ENCODE data around the gene CD48. TPM values are rescaled to one million over a fixed set of nuclear protein-coding genes. Genes with fewer than 3 reads are reported as not detected.
"Not testable (repeated sequence)": the region's sequence is repeated elsewhere in the genome, so short reads cannot be mapped to it uniquely, and the experiment has no call there.

CD48 gene
- total RNA-seq, 6 experiments from 2014 or later = not detected

DNA sequence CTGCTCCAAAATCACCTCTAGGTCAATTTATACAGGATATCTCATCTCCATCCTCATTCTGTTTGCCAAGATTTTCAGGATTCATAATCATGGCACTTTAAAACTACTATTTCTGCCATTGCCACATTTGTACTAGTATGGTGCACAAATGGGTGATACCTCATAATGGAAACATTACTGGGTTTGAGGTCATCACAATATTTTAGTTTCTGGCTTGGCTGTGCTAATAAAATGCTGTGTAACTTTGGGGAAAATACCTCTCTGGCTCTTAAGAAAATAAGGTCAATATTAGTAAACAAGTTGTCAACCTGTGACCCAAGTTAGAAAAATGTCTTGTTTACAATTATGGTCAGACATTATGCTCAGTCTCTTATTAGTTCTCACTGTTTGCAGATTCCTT is 22.7 kb upstream of the CD48 start:
- Mint-ChIP-seq H3K9me3 (no peaks in the 10 kb centered on the region), H3K4me1 (ENCODE audit: low read depth) (no peaks in the 10 kb centered on the region), H3K36me3 (ENCODE audit: low read depth) (no peaks in the 10 kb centered on the region), H3K4me3 (no peak overlapping the region), H3K27me3 (ENCODE audit: insufficient read depth) (peaks cover 4% of the 10 kb centered on the region; the same call in 1 of the 2 replicates), H3K27ac (no peak overlapping the region)
- no peak for DNase-seq
- TF ChIP-seq, protein P1, sequence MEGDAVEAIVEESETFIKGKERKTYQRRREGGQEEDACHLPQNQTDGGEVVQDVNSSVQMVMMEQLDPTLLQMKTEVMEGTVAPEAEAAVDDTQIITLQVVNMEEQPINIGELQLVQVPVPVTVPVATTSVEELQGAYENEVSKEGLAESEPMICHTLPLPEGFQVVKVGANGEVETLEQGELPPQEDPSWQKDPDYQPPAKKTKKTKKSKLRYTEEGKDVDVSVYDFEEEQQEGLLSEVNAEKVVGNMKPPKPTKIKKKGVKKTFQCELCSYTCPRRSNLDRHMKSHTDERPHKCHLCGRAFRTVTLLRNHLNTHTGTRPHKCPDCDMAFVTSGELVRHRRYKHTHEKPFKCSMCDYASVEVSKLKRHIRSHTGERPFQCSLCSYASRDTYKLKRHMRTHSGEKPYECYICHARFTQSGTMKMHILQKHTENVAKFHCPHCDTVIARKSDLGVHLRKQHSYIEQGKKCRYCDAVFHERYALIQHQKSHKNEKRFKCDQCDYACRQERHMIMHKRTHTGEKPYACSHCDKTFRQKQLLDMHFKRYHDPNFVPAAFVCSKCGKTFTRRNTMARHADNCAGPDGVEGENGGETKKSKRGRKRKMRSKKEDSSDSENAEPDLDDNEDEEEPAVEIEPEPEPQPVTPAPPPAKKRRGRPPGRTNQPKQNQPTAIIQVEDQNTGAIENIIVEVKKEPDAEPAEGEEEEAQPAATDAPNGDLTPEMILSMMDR (IDR thresholded peaks at IDR 0.05) = no peak

DNA sequence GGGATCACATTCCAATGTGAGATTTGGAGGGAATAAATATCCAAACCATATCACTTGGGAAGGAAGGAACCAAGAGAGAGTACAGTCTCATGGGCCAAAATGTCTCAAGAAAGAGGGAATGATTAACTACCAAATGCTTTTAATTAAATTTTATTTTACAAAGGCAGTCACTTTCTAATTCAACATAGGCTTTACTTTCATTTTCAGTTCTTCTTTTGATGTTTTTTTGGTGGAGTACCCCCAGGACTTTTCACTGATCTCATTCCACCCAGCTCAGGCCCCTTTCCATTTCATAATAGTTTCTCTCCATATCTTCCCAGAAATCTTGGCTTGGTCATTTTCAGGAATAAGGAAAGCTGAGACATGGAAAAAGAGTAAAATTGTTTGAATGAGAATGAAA is 22.3 kb upstream of the CD48 start:
- DNase-seq = no peak
- H3K4me1 Mint-ChIP-seq (ENCODE audit: low read depth) = no peaks in the 10 kb centered on the region
- no peaks in the 10 kb centered on the region for H3K36me3 Mint-ChIP-seq (ENCODE audit: low read depth)
- H3K4me3 Mint-ChIP-seq = no peak overlapping the region
- TF ChIP-seq, protein P1 (IDR thresholded peaks at IDR 0.05) = no peak
- H3K27ac Mint-ChIP-seq = no peak overlapping the region
- no peaks in the 10 kb centered on the region for H3K9me3 Mint-ChIP-seq
- H3K27me3 Mint-ChIP-seq (ENCODE audit: insufficient read depth) = peaks cover 4% of the 10 kb centered on the region; the same call in 1 of the 2 replicates

DNA sequence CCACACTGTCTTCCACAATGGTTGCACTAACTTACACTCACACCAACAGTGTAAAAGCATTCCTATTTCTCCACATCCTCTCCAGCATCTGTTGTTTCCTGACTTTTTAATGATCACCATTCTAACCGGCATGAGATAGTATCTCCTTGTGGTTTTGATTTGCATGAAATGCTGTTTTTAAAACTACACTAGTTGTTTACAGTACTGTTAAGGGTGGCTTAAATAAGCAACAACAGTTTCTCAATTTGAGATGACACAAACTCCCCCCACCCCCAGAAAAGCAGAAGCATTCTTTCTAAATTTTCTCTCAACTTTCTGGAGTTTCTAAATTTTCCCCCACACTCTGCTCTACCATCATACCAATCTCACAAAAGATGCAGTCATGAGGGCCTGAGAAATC is 20.4 kb upstream of the CD48 start:
- Mint-ChIP-seq H3K9me3 (no peaks in the 10 kb centered on the region), H3K4me1 (ENCODE audit: low read depth) (no peaks in the 10 kb centered on the region), H3K4me3 (no peak overlapping the region), H3K36me3 (ENCODE audit: low read depth) (no peaks in the 10 kb centered on the region), H3K27ac (no peak overlapping the region), H3K27me3 (ENCODE audit: insufficient read depth) (peaks cover 4% of the 10 kb centered on the region; the same call in 1 of the 2 replicates)
- TF ChIP-seq, protein P1 (IDR thresholded peaks at IDR 0.05) = no peak
- no peak for DNase-seq

DNA sequence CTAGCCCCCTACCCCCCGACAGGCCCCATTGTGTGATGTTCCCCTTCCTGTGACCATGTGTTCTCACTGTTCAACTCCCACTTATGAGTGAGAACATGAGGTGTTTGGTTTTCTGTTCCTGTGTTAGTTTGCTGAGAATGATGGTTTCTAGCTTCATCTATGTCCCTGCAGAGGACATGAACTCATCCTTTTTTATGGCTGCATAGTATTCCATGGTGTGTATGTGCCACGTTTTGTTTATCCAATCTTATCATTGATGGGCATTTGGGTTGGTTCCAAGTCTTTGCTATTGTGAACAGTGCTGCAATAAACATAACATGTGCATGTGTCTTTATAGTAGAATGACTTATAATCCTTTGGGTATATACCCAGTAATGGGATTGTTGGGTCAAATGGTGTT is 19.9 kb upstream of the CD48 start:
- not testable (repeated sequence) for H3K4me3 Mint-ChIP-seq; H3K27ac Mint-ChIP-seq; H3K4me1 Mint-ChIP-seq (ENCODE audit: low read depth); H3K36me3 Mint-ChIP-seq (ENCODE audit: low read depth); DNase-seq; H3K27me3 Mint-ChIP-seq (ENCODE audit: insufficient read depth); H3K9me3 Mint-ChIP-seq

DNA sequence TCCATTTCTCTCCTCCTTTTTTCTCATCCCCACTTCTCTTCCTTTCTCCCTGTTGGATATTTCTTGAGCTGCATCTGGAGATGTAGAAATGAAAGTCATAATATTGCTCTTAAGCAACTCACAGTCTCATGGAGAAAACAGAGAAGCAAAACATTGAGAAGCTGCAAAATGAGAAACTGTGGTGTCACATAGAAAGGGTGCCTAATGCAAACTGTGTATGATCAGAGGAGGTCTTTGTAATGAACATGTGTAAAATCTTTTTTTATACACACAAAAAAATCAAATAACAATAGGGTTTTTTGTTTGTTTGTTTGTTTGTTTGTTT is 15.7 kb upstream of the CD48 start:
- Mint-ChIP-seq H3K27ac (no peak overlapping the region), H3K4me1 (ENCODE audit: low read depth) (no peaks in the 10 kb centered on the region), H3K27me3 (ENCODE audit: insufficient read depth) (peaks cover 7% of the 10 kb centered on the region), H3K9me3 (no peaks in the 10 kb centered on the region), H3K4me3 (no peak overlapping the region), H3K36me3 (ENCODE audit: low read depth) (no peaks in the 10 kb centered on the region)
- no peak for DNase-seq
- TF ChIP-seq, protein P1 (IDR thresholded peaks at IDR 0.05) = no peak

DNA sequence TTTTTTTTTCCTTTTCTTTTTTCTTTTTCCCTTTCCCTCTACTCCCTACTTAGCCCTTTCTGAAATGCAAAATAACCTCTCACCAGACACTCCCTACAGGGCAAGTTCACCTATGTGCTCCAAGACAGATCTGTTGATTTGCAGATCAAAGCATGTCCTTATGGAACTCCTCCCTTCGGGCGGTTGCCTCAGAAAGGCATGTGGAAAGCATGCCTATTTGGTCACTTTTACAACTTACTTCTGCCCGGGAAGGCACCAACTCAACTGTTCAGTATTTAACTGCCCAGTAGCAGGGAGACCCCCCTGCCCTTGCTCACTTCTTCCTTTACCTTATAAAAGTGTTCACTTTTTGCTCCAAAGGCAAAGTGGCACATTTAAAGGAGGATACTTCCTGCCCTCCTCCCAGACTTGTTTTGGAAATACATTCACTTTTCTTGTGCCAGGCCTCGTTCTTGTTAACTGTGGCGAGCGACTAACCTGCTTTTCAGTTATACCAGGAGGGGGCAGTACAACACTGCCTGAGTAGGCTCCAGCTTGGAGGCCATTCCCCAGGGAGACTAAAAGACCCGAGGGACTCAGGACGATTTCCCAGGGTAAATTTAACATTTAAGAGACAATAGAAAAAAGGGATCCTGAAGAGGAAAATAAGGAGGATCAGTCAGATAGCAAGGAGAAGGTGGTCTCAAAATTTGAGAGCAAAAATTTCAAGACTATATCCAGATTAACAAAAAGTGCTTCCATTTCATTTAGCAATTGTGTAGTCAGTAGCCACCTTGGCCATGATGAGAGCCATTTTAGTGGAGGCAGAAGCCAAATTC is 15.1 kb upstream of the CD48 start:
- peak; percentile 62 for DNase-seq
- Mint-ChIP-seq H3K4me1 (ENCODE audit: low read depth) (no peaks in the 10 kb centered on the region), H3K27ac (no peak overlapping the region), H3K36me3 (ENCODE audit: low read depth) (no peaks in the 10 kb centered on the region), H3K4me3 (no peak overlapping the region), H3K27me3 (ENCODE audit: insufficient read depth) (peaks cover 6% of the 10 kb centered on the region), H3K9me3 (no peaks in the 10 kb centered on the region)
- TF ChIP-seq, protein P1 (IDR thresholded peaks at IDR 0.05) = peak; percentile 91

Measured in HFFc6 (cell line).